Thyroid gland (tissue), 4 donors: ENCODE measurements around the gene LRCH1. TPM values are rescaled to one million over a fixed set of nuclear protein-coding genes. Genes with fewer than 3 reads are reported as not detected.

Source experiments
- DNase-seq, 2 donors: peaks; one replicate each; pipeline ENCODE4 v3.0.0-alpha.2; 2019
- H3K27ac ChIP-seq, 3 donors: fragments of 200-600 bp; sonication (generic); 1 replicate in 2 of 3; 2 replicates in 1 of 3; pipeline ENCODE4 v1.5.1; 2016 to 2019; ENCODE audit warnings: mild to moderate bottlenecking in 1 of 3, moderate library complexity in 1 of 3
- H3K27me3 ChIP-seq: fragments of 200-600 bp; sonication (generic); one replicate; pipeline ENCODE4 v1.5.1; 2019
- H3K36me3 ChIP-seq, 2 donors: fragments of 200-600 bp; sonication (generic); one replicate each; pipeline ENCODE4 v1.5.1; 2016 to 2019
- H3K4me1 ChIP-seq, 2 donors: fragments of 200-600 bp; sonication (generic); one replicate each; pipeline ENCODE4 v1.5.1; 2017 to 2019
- H3K4me3 ChIP-seq, 3 donors: fragments of 200-600 bp; sonication (generic); replicated peaks in 1 of 3; 1 replicate in 2 of 3; 2 replicates in 1 of 3; pipeline ENCODE4 v1.5.1; 2016; ENCODE audit warnings: mild to moderate bottlenecking in 1 of 3
- H3K9me3 ChIP-seq: fragments of 200-600 bp; sonication (generic); one replicate; pipeline ENCODE4 v1.5.1; 2017
- CTCF ChIP-seq, 6 experiments: fragments of 200-600 bp in 3 of 6; fragments of 450-650 bp in 3 of 6; sonication (generic) in 3 of 6; IDR thresholded peaks; one replicate each; pipeline ENCODE4 v1.5.1; 2016 to 2019; ENCODE audit warnings: antibody characterized with exemption in 6 of 6, mild to moderate bottlenecking in 2 of 6, inconsistent platforms in 1 of 6, moderate library complexity in 1 of 6
- POLR2A ChIP-seq, 2 donors: fragments of 450-650 bp; IDR thresholded peaks; one replicate each; pipeline ENCODE4 v1.6.1; 2017; ENCODE audit warnings: antibody characterized with exemption in 2 of 2, mild to moderate bottlenecking in 2 of 2, moderate library complexity in 1 of 2
- WGBS, 2 donors: methylation state at CpG; one replicate each; pipeline ENCODE4 v1.1.5; 2017; 5-methylcytosine and 5-hydroxymethylcytosine counted together
- intact Hi-C: fragments of 100-400 bp; cut with DNase I; formaldehyde crosslinking; loops from one replicate; pipeline ENCODE4 v1.15.1; 2023
- total RNA-seq, 4 donors: library from RNA; depleted of rRNA; stranded (reverse); fragments of >200 nt; gene quantifications; one replicate each; pipeline ENCODE4 v1.2.3, GENCODE V29; 2016

The LRCH1 gene
- total RNA-seq, 4 donors from 2014 or later: 13.5 to 19.3 (median 15.9) TPM

GRCh38 chr13:46567671-46568070 lies 14.7 kb downstream of the LRCH1 start:
- DNase-seq: no peak
- no peaks in the 10 kb centered on the region for H3K36me3 ChIP-seq
- H3K27me3 ChIP-seq: no peaks in the 10 kb centered on the region
- intact Hi-C loops: no loop called here
- TF ChIP-seq CTCF (IDR thresholded peaks at IDR 0.05): no peak
- TF ChIP-seq POLR2A (IDR thresholded peaks at IDR 0.05): no peak
- WGBS, 2 donors: 93 to 98% methylated on average over 2 of the region's 2 CpGs
- H3K27ac ChIP-seq: no peak overlapping the region
- no peak overlapping the region for H3K4me3 ChIP-seq
- no peaks in the 10 kb centered on the region for H3K9me3 ChIP-seq
- H3K4me1 ChIP-seq: peaks cover 12 to 15% of the 10 kb centered on the region in 2 donors

GRCh38 chr13:46569456-46569855 lies 16.5 kb downstream of the LRCH1 start:
- no peak for TF ChIP-seq CTCF (IDR thresholded peaks at IDR 0.05)
- TF ChIP-seq POLR2A (IDR thresholded peaks at IDR 0.05): no peak

GRCh38 chr13:46570273-46570672 lies 17.3 kb downstream of the LRCH1 start:
- intact Hi-C loops: no loop called here
- WGBS, 2 donors: 80 to 91% methylated on average over 4 of the region's 4 CpGs
- H3K4me1 ChIP-seq: peaks cover 12 to 15% of the 10 kb centered on the region in 2 donors
- H3K36me3 ChIP-seq: no peaks in the 10 kb centered on the region
- DNase-seq: no peak
- no peak overlapping the region for H3K27ac ChIP-seq
- no peaks in the 10 kb centered on the region for H3K27me3 ChIP-seq
- TF ChIP-seq CTCF (IDR thresholded peaks at IDR 0.05) (no peak), POLR2A (IDR thresholded peaks at IDR 0.05) (no peak)
- H3K9me3 ChIP-seq: no peaks in the 10 kb centered on the region
- H3K4me3 ChIP-seq: no peak overlapping the region

More at GRCh38 chr13:46569456-46569855, 16.5 kb downstream of the LRCH1 start:
- 87 to 90% methylated on average over 7 of the region's 7 CpGs for WGBS, 2 donors
- no peak for DNase-seq
- H3K4me3 ChIP-seq: no peak overlapping the region
- no peaks in the 10 kb centered on the region for H3K27me3 ChIP-seq
- no peaks in the 10 kb centered on the region for H3K9me3 ChIP-seq
- peaks cover 12 to 15% of the 10 kb centered on the region in 2 donors for H3K4me1 ChIP-seq
- intact Hi-C loops: no loop called here
- no peak overlapping the region for H3K27ac ChIP-seq
- H3K36me3 ChIP-seq: no peaks in the 10 kb centered on the region

GRCh38 chr13:46571189-46571908 lies 18.4 kb downstream of the LRCH1 start:
- TF ChIP-seq POLR2A (IDR thresholded peaks at IDR 0.05) (no peak), CTCF (IDR thresholded peaks at IDR 0.05) (no peak)
- Histone ChIP-seq H3K4me3 (no peak overlapping the region), H3K9me3 (no peaks in the 10 kb centered on the region), H3K27me3 (no peaks in the 10 kb centered on the region), H3K27ac (no peak overlapping the region), H3K36me3 (no peaks in the 10 kb centered on the region), H3K4me1 (peaks cover 19 to 22% of the 10 kb centered on the region in 2 donors)
- WGBS, 2 donors: 49 to 79% methylated on average over 11 of the region's 11 CpGs
- DNase-seq: peak; percentile 13 to 25
- intact Hi-C loops: no loop called here

- no peaks in the 10 kb centered on the region for H3K36me3 ChIP-seq
- no peak overlapping the region for H3K27ac ChIP-seq
- intact Hi-C loops: no loop called here
- TF ChIP-seq CTCF (IDR thresholded peaks at IDR 0.05) (no peak), POLR2A (IDR thresholded peaks at IDR 0.05) (no peak)
- H3K4me3 ChIP-seq: no peak overlapping the region
- DNase-seq: no peak
- H3K4me1 ChIP-seq: peaks cover 19 to 22% of the 10 kb centered on the region in 2 donors
- no peaks in the 10 kb centered on the region for H3K9me3 ChIP-seq
- WGBS, 2 donors: 64 to 72% methylated on average over 7 of the region's 7 CpGs
- no peaks in the 10 kb centered on the region for H3K27me3 ChIP-seq
These were observed 19.1 kb downstream of the LRCH1 start for GRCh38 chr13:46571909-46572595.
